Brain microvascular endothelial cell (primary cell): ENCODE measurements around the gene ALK.

Source experiments
- DNase-seq: peaks from one replicate; pipeline ENCODE4 v3.0.0-alpha.2; 2020
- H3K27ac ChIP-seq: fragments of 250-450 bp; sonication (Bioruptor Pico); 2 replicates; pipeline ENCODE4 v1.5.1; 2020; ENCODE audit warnings: mild to moderate bottlenecking, moderate library complexity
- H3K27me3 ChIP-seq: fragments of 250-450 bp; sonication (Bioruptor Pico); replicated peaks from 2 replicates; pipeline ENCODE4 v1.5.1; 2020; ENCODE audit warnings: mild to moderate bottlenecking
- H3K36me3 ChIP-seq: fragments of 250-450 bp; sonication (Bioruptor Pico); replicated peaks from 2 replicates; pipeline ENCODE4 v1.5.1; 2020; ENCODE audit warnings: mild to moderate bottlenecking
- H3K4me3 ChIP-seq: 2 replicates; pipeline ENCODE4 v1.5.1; 2011; ENCODE audit warnings: low read depth, mild to moderate bottlenecking, control low read depth, low read length, moderate library complexity
- in situ Hi-C: cut with HindIII; loops from 2 replicates; pipeline ENCODE4 v1.10.0; 2017; ENCODE audit warnings: low sequenced_read_pairs, low pct_ligation_motif_present
- TF ChIP-seq, protein P1 (sequence below): IDR thresholded peaks from 2 replicates; pipeline ENCODE4 v1.5.1; 2011; ENCODE audit warnings: low read depth, mild to moderate bottlenecking, moderate library complexity, low read length, control low read depth, inconsistent platforms; ENCODE audit errors: missing control alignments

Gene ALK

GRCh38 chr2:29485631-29486030 is 435.8 kb downstream of the ALK start:
- in situ Hi-C loops, result no loop called here
- Histone ChIP-seq H3K27ac (no peak overlapping the region), H3K4me3 (no peak overlapping the region), H3K27me3 (no peaks in the 10 kb centered on the region), H3K36me3 (no peaks in the 10 kb centered on the region)
- no peak for DNase-seq
- TF ChIP-seq, protein P1, sequence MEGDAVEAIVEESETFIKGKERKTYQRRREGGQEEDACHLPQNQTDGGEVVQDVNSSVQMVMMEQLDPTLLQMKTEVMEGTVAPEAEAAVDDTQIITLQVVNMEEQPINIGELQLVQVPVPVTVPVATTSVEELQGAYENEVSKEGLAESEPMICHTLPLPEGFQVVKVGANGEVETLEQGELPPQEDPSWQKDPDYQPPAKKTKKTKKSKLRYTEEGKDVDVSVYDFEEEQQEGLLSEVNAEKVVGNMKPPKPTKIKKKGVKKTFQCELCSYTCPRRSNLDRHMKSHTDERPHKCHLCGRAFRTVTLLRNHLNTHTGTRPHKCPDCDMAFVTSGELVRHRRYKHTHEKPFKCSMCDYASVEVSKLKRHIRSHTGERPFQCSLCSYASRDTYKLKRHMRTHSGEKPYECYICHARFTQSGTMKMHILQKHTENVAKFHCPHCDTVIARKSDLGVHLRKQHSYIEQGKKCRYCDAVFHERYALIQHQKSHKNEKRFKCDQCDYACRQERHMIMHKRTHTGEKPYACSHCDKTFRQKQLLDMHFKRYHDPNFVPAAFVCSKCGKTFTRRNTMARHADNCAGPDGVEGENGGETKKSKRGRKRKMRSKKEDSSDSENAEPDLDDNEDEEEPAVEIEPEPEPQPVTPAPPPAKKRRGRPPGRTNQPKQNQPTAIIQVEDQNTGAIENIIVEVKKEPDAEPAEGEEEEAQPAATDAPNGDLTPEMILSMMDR, result no peak

GRCh38 chr2:29485117-29485516 is 436.3 kb downstream of the ALK start:
- TF ChIP-seq, protein P1, result no peak
- no peaks in the 10 kb centered on the region for H3K27me3 ChIP-seq
- H3K27ac ChIP-seq, result no peak overlapping the region
- no peak for DNase-seq
- in situ Hi-C loops, result no loop called here
- H3K4me3 ChIP-seq, result no peak overlapping the region
- H3K36me3 ChIP-seq, result no peaks in the 10 kb centered on the region

GRCh38 chr2:29482867-29483266 is 438.5 kb downstream of the ALK start:
- Histone ChIP-seq H3K27ac (no peak overlapping the region), H3K4me3 (no peak overlapping the region), H3K36me3 (no peaks in the 10 kb centered on the region), H3K27me3 (no peaks in the 10 kb centered on the region)
- in situ Hi-C loops, result no loop called here
- TF ChIP-seq, protein P1, result no peak
- no peak for DNase-seq

DNA sequence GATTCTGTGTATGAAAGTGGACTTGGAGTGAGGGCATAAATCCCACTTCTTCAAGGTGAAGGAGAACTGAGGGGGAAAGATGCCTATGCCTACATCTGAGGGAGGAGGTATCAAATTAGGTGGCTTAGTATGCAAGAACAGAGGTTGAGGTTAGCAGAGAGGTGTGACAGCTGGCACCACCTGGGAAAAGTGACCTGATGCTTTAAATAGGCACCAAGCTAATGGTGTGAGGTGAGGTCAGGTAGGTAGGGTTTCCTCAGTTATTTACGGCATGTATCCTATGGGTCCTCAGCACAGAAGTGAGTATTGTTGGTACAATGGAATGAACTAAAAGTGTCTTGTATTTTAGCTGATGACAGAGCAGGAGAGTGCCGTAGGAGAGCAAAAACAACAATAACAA is 439.0 kb downstream of the ALK start:
- DNase-seq, result no peak
- in situ Hi-C loops, result no loop called here
- H3K36me3 ChIP-seq, result no peaks in the 10 kb centered on the region

GRCh38 chr2:29481313-29481712 is 440.1 kb downstream of the ALK start:
- H3K27me3 ChIP-seq, result no peaks in the 10 kb centered on the region
- TF ChIP-seq, protein P1, result no peak
- no peak overlapping the region for H3K4me3 ChIP-seq
- in situ Hi-C loops, result no loop called here
- no peaks in the 10 kb centered on the region for H3K36me3 ChIP-seq
- no peak overlapping the region for H3K27ac ChIP-seq
- DNase-seq, result no peak

More for the DNA sequence above, 439.0 kb downstream of the ALK start:
- Histone ChIP-seq H3K27me3 (no peaks in the 10 kb centered on the region), H3K27ac (no peak overlapping the region), H3K4me3 (no peak overlapping the region)
- TF ChIP-seq, protein P1, result no peak

- Histone ChIP-seq H3K27me3 (no peaks in the 10 kb centered on the region), H3K27ac (no peak overlapping the region), H3K36me3 (no peaks in the 10 kb centered on the region), H3K4me3 (no peak overlapping the region)
- TF ChIP-seq, protein P1, result no peak
- DNase-seq, result no peak
- in situ Hi-C loops, result no loop called here
Observed at GRCh38 chr2:29480426-29480825, 441.0 kb downstream of the ALK start.
